A204.1 (cell line): ENCODE data around the gene RFC1.
A peak's percentile ranks its signal among the peaks of the same experiment; 100 is the strongest.
"Not testable (repeated sequence)": the region's sequence is repeated elsewhere in the genome, so short reads cannot be mapped to it uniquely, and the experiment has no call there.

ENCODE experiments used
- FAIRE-seq: peaks from 2 replicates; lab custom pipeline; 2012; peaks lifted over from hg19 to GRCh38; lab: Jason Lieb, UNC

Gene RFC1

GRCh38 chr4:39365830-39366771, at the start of gene RFC1:
RFC1 (minus strand) TSS chr4:39366362; CDS start chr4:39366241, 121 bp downstream.
- no peak for FAIRE-seq

- FAIRE-seq = no peak
Observed at GRCh38 chr4:39415678-39416283, 49.6 kb upstream of the RFC1 start.

GRCh38 chr4:39411561-39411960, 45.4 kb upstream of the RFC1 start:
- not testable (repeated sequence) for FAIRE-seq

GRCh38 chr4:39410415-39410814, 44.3 kb upstream of the RFC1 start:
- FAIRE-seq = peak; percentile 90

GRCh38 chr4:39407584-39407885, 41.4 kb upstream of the RFC1 start:
- no peak for FAIRE-seq

GRCh38 chr4:39406763-39407583, 40.8 kb upstream of the RFC1 start, which contains the start of gene KLB:
KLB (plus strand) TSS chr4:39406930; CDS start chr4:39406950, 20 bp downstream.
- FAIRE-seq = no peak

- FAIRE-seq = not testable (repeated sequence)
Observed at GRCh38 chr4:39401640-39402039, 35.5 kb upstream of the RFC1 start.

GRCh38 chr4:39394706-39395105, 28.5 kb upstream of the RFC1 start:
- no peak for FAIRE-seq

GRCh38 chr4:39390603-39391002, 24.4 kb upstream of the RFC1 start:
- FAIRE-seq = no peak

- no peak for FAIRE-seq
Observed at GRCh38 chr4:39384563-39384962, 18.4 kb upstream of the RFC1 start.

- no peak for FAIRE-seq
Observed at GRCh38 chr4:39383690-39384089, 17.5 kb upstream of the RFC1 start.

GRCh38 chr4:39375478-39375877, 9.3 kb upstream of the RFC1 start:
- FAIRE-seq = no peak

- FAIRE-seq = not testable (repeated sequence)
Observed at GRCh38 chr4:39371209-39371608, 5.0 kb upstream of the RFC1 start.

GRCh38 chr4:39369301-39369700, 3.1 kb upstream of the RFC1 start:
- FAIRE-seq = no peak

GRCh38 chr4:39367166-39367565, 1.0 kb upstream of the RFC1 start:
- no peak for FAIRE-seq

GRCh38 chr4:39365360-39365759, 802 bp downstream of the RFC1 start:
- no peak for FAIRE-seq

GRCh38 chr4:39363773-39364393, 2.3 kb downstream of the RFC1 start:
- no peak for FAIRE-seq

- no peak for FAIRE-seq
Observed at GRCh38 chr4:39362827-39363226, 3.3 kb downstream of the RFC1 start.

- FAIRE-seq = not testable (repeated sequence)
Observed at GRCh38 chr4:39360611-39361010, 5.6 kb downstream of the RFC1 start.

GRCh38 chr4:39357002-39357401, 9.2 kb downstream of the RFC1 start:
- no peak for FAIRE-seq

GRCh38 chr4:39354254-39354552, 12.0 kb downstream of the RFC1 start:
- FAIRE-seq = no peak

GRCh38 chr4:39353478-39354253, 12.5 kb downstream of the RFC1 start:
- FAIRE-seq = peak; percentile 82
